Inferior parietal cortex (tissue), 1 donor: Measurements from ENCODE around the gene NBPF9.
"Not testable (repeated sequence)": the region's sequence is repeated elsewhere in the genome, so short reads cannot be mapped to it uniquely, and the experiment has no call there.

Experiments
- DNase-seq: peaks from one replicate; pipeline ENCODE4 v3.0.0-alpha.2; 2016; ENCODE audit errors: extremely low spot score

Gene NBPF9

DNA sequence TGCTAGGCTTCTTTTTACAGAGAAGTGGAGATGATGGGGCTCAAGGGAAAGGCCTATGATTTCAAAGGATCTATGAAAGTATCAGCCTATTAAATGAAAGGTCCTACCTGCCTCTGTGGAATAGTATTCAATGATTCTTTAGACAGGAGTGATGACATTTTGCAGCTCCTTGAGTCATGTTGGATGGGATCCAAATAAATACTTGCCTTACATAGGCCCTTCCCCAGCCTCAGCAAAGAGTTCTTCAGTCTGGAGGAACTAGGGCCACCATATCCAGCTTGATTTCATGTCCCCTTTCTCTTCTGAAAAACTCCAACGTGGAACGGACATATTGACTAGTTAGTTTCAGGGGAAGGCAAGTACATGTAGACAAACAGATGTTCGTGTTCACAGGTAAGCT lies 87.8 kb downstream of the NBPF9 start:
- not testable (repeated sequence) for DNase-seq

DNA sequence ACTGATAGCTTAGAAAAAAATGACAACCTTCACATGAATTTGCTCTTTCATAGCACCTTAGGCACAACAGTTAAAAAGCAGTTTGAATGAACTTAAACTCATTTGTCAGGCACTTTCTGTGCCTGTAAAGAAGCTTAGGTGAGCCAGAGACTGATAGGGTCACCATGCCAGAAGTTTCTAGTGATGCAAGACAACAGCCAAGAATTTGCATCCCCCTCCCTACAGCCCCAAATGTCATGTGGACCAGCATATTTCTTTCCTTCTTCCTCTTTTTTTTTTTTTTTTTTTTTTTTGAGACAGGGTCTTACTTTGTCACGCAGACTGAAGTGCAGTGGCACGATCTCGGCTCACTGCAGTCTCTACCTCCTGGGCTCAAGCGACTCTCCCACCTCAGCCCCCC lies 89.8 kb downstream of the NBPF9 start:
- DNase-seq, result not testable (repeated sequence)

DNA sequence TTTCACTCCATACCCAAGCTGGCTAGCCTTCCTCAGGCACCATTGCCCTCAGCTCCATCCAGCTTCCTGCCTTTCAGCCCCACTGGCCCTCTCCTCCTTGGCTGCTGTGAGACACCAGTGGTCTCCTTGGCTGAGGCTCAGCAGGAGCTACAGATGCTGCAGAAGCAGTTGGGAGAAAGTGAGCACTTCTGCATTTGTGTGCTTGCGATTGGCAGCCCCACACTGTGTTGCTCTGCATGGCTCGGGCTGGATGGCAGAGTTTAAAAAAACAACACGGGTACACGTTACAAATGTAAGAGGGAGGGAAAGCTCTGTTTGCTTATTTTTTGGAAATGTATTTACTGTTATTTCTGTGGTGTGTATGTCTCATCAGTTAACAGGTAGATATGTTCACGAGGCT lies 90.8 kb downstream of the NBPF9 start:
- DNase-seq, result not testable (repeated sequence)

DNA sequence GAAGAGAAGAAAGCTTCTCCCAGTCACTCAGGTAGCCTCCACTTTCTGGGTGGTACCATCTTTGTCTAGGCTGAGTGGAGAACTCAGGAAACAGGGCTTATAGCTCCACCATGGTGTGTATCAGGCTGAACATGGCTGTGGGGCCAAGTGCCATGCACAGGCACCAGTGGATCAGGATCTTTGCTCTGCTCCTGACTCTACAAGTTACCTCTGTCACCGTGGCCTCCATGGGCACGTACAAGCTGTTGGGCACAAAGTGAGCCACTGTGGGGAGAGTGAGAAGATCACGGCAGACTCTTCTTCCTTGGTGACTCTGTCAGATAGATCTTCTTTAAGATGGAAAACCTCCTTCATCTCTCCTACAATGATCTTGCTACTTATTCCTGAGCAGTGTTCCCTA lies 93.6 kb downstream of the NBPF9 start:
- not testable (repeated sequence) for DNase-seq

DNA sequence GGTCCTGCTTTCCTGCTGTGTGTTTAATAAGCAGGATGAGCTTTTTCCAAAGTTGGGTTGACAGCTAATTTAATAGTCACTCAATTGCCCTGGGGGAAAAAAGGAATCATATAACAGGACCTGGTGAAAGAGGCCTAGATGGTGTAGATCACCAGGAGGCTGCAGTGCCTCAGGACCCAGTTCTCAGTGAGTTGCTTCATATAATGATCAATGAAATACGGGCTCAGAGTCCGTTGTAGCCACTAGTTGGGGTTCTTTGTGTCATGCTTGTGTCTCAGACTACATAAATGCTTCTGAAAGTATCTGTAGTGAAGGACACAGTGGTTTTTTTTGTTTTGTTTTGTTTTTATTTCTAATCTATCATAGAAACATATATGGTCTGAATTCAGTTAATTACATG lies 94.6 kb downstream of the NBPF9 start:
- DNase-seq, result not testable (repeated sequence)

DNA sequence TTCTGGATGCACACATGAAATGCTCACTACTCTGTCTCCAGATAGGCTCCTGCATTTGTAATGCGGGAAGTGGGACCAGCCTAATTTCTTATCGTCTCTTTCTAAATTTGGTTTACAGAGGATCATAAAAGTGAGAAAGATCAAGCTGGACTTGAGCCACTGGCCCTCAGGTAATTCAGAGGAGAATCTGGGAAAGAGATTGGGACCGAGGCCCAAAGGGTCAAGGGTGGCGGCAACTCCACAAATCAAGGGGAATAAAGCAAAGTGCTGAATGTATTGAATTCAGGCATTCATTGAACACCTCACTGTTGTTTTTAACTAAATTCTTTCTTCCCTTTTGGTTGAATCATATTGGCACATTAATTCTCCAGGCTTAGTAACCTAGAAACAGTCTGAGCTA lies 95.0 kb downstream of the NBPF9 start:
- not testable (repeated sequence) for DNase-seq
